NOMO-1 treated with dmso at 0.1 percent for 144 hours (cell line): ENCODE measurements around the gene BID.

ENCODE experiments used
- DNase-seq: peaks from one replicate; lab custom pipeline; 2025; ENCODE audit not compliant: unreplicated experiment; lab: John Stamatoyannopoulos, UW

BID gene

GRCh38 chr22:17784776-17785175 is 10.5 kb upstream of the BID start:
- no peak for DNase-seq

GRCh38 chr22:17783773-17784480 is 9.7 kb upstream of the BID start:
- DNase-seq: no peak

DNA sequence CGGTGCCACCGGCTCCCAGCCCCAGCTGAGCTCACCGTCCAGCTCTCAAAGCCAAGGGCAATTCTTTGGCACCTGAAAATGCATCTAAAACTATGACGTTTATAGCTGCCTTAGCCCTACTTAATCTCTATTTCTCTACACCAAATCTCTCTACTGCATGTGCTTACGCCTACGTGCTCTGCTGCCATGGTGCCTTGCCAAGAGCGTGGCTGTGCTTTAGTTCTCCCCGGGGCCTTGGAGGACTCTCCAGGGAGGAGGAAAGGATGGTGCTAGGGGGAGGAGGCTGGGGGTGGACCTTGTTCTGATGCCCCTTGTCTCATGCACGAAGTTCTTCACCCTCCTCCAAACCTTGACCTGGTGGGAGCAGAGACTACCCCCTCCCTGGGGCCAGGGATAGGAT is 9.0 kb upstream of the BID start:
- DNase-seq: no peak

- DNase-seq: no peak
These were observed 8.4 kb upstream of the BID start for GRCh38 chr22:17782621-17783020.

DNA sequence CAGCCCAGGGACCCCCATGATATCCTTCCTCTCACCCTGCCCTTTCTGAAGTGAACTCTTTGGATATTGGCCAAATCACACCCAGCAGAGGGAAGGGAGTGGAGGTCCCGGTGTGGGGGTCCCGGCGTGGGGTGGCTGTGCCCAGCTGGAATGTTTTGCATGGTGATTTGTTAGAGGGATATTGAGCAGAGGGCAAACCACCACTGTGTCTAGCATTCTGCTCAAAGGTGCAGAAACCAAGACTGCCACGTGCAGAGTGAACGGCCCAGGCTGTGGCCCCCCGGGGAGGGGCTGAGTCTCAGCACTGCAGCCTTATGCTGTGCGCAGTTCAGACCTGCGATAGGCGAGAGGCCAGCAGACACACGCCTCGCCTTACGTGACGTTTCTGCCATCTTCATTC is 7.9 kb upstream of the BID start:
- DNase-seq: no peak

DNA sequence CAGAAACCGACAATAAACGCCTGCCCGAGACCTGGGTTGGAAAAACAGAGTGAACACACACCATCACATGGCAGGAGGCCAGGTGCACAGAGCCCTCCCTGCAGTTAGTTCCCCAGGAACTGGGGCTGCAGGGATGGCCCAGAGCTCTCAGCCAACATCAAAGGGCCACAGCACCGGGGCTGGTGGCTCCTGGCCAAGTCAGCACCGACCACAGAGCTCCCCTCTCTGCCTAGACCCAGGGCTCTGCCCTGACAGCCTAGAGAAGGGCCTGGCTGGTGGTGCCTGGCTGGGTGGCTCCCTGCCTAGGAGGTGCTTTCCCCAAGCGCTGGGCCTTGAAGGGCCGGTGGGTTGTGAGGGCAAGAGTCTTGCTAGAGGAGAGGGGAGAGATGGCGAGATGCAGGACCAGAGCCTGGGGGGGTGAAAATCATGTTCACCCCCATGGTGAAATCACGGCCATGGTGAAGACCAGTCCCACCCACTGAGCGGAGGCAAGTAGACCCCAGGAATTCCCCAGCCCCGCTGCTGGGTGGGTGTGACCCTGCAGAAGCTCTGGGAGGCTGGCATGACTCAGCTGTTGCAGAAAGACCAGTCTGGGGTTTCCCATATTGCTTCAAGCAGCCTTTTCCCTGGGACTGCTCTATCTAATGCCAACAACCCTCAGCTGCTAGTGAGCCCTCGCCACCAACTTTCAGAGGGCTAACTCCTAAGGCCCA is 7.2 kb upstream of the BID start:
- no peak for DNase-seq

DNA sequence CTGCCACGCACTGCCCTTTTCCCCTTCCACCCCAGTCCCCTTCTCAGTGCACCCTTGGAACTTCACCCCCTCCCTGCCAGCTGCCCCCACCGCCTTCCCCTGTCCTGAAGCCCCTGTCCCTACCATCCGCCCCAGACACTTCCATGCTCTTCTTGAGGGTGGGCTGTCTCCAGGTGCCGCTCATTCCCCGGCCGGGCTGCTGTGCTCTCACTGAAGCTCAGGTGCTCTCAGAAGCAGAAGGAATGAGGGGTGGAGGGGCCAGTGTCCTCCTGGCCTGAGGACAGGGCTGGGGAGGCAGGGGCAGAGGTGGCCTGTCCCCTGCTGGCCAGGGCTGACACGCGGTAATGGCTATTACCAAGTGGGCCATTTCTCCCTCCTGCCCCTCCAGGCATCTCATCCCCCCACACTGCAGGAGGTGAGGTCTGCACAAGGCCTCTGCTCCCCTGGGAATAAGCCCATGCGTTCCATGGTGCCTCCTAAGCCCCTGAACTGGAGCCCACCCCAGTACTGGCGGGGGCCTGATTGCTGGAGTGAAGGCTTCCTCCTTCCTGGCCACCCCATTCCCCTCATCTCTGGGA is 6.6 kb upstream of the BID start:
- no peak for DNase-seq

DNA sequence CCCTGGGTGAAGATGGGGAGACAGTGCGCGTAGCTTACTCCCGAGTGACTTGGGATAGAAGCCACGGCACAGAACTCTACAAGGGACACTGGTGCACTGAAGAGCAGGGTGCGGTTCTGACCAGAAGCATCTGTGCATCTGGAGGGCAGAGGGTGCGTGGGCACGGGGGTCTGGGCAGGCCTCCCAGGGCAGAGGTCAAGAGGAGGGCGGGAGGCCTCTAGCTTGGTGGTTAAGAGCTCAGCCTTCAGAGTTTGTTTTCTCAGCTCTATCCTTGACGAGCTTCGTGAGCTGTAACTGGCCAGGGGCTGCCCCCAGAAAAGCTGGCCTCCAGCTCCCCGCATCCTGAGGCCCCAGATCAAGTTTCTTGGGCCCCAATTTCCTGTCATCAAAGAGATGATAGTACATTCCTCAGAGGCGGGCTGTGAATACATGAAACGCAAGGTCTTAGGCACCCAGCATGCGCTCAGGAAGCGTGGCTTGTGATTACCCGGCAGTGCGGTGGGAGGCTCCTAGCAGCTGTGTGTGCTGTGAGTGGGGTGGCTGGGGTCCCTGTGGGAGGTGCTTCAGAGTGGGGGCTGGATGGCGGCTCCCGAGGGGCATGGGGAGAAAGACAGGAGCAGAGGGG is 6.0 kb upstream of the BID start:
- no peak for DNase-seq

- no peak for DNase-seq
These were observed 5.2 kb upstream of the BID start for GRCh38 chr22:17779286-17780115.

- DNase-seq: no peak
These were observed 4.2 kb upstream of the BID start for GRCh38 chr22:17778412-17778976.

DNA sequence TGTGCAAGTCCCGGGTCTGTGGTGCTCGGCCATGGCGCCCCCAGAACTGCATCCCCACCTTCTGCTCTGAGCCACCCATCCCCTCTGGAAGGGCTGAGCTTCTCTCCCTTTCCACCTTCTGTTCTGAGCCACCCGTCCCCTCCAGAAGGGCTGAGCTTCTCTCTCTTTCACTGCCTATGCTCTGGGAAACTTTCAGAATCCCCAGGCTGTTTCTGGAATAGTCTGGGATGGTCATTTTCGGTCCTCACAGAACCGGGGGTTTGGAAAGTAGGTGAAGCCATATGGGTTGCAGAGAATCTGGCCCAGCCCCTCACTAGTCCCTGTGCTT is 3.4 kb upstream of the BID start:
- no peak for DNase-seq

- peak; percentile 75 for DNase-seq
These were observed 2.9 kb upstream of the BID start for GRCh38 chr22:17777005-17777716.

GRCh38 chr22:17775781-17776465 is 1.7 kb upstream of the BID start:
- no peak for DNase-seq

- DNase-seq: no peak
These were observed 837 bp upstream of the BID start for GRCh38 chr22:17774926-17775685.

DNA sequence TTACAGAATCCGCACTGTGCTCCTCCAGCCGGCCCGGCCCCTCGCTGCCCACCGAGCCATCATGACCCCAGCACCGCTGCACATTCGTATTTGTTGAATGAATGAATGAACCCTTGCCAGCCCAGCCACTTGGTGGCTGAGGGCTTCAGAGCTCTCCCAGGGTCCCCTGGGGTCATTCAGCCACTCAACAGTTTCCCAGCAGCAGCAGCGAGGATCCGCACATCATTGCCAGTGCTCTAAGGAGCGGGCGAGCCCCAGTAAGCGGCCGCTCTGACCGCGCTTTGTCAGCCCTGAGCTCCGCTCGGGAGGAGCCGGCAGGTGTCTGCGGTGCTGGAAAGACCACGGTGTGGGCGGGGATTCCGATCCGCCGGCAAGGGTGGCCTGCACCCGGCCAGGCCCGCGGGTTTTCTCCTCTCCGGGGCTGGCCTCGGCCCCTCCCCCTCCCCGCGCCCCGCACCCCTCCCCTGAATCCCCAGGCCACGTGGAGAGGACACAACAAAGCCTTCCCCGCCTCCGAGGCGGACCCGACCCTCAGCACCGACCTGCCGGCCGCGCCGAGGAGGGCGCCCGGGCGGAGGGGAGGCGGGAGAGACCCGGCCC is 563 bp downstream of the BID start:
- DNase-seq: no peak

- DNase-seq: no peak
These were observed 1.2 kb downstream of the BID start for GRCh38 chr22:17772958-17773605.

GRCh38 chr22:17772249-17772957 is 1.9 kb downstream of the BID start:
- DNase-seq: no peak
